HG03442 (cell line): Measurements from ENCODE around the gene TTLL11.

ENCODE experiments used
- ATAC-seq: cut with Tn5 transposase; IDR thresholded peaks from one replicate; pipeline ENCODE4 v1.9.1; 2021; ENCODE audit warnings: mild to moderate bottlenecking, moderate library complexity; ENCODE audit not compliant: unreplicated experiment

TTLL11 gene

DNA sequence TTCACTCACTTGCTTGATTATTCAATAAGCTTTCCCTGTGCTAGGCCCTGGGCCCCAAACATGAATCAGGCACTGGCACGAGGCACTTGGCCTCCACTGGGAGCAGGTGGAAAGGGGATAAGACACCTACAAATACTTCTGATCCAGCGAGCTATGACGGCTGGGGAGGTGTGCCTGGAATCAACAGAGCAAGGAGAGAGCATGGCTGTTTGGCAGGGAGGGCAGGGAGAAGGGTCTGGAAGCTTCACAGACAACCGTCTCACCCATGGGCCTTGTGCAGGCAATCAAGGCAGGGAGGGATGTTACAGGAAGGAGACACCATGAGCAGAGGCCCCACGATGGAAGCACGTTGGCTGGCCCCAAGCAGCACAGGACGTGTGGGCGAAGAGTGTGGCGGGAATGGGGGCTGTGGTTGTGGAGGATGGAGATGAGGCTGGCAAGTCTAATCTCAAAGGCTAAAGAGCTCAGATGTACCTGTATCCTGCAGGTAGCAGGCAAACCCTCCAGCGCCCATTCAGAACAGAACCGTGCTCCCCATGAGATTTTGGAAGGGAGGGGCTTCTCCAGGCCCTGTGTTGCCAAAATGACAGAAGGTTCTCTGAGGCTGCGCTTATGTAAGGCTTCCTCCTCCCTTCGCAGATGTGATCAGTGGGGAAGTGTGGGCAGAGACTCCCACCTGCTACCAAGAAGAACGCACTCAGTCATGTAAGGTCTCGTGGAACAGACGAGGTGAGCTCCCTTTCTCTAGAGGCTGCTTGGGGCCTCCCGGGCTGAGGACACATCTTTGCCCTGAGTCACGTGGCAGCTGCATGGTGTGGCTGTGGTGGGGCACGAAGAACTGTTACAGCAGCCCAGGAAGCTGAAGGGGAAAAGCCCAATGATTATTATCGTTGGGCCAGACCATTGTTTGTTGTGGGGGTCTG lies 252.0 kb downstream of the TTLL11 start:
- ATAC-seq: no peak

- ATAC-seq: peak; percentile 79
Measured at GRCh38 chr9:121839726-121840500, 253.2 kb downstream of the TTLL11 start.

- ATAC-seq: no peak
Measured at GRCh38 chr9:121838746-121839669, 254.1 kb downstream of the TTLL11 start.

GRCh38 chr9:121837113-121837961 lies 255.8 kb downstream of the TTLL11 start:
- no peak for ATAC-seq

DNA sequence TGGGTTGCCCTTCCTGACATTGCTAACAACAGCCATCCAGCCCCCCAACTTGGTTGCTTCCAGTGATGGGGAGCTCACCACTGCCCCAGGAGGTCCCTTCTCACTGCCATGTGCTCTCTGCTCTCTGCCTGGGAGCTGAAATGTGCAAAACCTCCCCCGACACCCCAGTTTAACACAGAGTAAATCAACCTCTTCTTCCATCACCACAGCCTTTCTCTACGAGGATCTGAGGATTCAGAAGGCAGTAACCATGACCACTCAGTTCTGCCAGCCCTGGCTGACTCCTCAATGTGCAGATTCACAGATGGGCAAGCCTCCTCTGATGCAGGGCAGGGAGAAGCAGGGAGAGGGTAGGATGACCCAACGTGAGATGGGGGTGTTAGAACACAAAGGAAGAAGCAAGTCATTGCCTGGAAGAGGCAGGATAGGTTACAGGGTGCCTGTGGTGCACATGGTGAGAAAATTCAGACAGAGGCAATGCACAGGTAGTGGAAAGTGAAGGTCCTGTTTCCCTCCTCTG lies 256.7 kb downstream of the TTLL11 start:
- ATAC-seq: no peak

DNA sequence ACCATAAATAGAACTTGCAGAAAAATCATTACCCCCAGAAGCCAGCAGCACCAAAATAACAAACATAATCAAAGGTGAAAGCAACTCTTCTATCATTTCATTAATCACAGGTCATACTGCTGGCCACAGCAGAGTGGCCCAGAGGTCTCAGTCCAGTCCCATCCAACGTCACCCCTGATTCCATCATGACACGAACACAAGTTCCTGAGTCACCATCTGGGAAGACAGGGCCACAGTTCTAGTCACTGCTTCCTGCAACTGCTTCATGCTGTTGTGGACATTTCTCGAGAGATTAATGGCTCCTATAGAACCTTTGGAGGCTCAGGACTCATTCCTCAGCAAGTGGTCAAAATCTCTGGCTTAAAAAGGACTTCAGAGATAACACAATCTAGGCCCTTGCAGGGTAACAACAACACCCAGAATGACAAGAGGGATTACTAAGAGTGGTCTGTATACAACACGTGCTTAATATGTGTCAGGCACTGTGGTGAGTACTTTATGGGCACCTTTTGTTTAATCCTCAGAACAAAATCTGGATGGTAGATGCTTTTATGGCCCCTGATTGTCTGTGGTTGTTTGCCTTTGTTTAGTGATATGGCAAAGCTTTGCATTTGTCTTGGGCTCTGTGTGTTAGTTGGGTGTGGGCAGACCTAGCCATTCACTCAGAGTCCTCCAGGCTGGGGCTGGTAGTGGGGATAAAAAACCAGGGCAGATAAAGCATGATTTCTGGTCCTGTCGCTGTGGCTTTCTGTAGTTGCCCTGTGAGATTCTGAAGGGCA lies 257.3 kb downstream of the TTLL11 start:
- ATAC-seq: no peak

GRCh38 chr9:121833061-121833460 lies 260.0 kb downstream of the TTLL11 start:
- ATAC-seq: no peak

DNA sequence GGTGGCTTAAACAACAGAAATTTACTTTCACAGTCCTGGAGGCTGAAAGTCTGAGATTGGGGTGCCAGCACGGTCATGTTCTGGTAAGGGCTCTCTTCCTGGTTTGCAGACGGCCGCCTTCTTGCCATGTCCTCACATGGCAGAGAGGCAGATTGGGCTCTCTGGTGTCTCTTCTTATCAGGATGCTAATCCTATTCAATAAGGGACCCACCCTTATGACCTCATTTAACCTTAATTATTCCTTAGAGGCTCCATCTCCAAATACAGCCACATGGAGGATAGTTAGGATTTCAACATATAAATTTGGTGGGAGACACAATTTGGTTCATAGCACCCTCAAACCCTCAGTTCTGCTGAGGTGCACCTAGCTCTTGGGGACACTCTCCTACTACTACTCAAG lies 261.2 kb downstream of the TTLL11 start:
- no peak for ATAC-seq

- no peak for ATAC-seq
Measured at GRCh38 chr9:121830441-121831140, 262.5 kb downstream of the TTLL11 start.

GRCh38 chr9:121827251-121827967 lies 265.7 kb downstream of the TTLL11 start:
- no peak for ATAC-seq

DNA sequence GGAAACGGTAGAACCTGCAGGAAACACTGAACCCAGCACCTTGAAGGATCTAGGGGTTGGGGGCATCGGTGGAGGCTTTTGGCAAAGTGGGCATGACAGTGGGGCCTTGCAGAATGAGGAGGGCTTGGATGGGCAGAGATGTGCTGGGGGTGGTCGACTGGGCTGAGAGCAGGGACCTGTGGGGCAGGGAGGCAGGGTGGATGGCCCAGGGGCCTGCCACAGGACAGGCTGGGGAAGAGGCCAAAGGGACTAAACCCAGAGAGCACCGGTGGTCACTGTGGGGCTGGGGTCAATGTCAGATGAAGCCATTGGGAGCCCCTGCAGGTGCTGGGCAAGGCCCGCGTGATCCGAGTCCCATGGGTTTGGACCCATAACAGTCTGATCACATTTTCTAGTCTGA lies 266.4 kb downstream of the TTLL11 start:
- ATAC-seq: no peak

GRCh38 chr9:121825031-121825691 lies 267.9 kb downstream of the TTLL11 start:
- no peak for ATAC-seq

- no peak for ATAC-seq
Measured at GRCh38 chr9:121824651-121825030, 268.5 kb downstream of the TTLL11 start.

DNA sequence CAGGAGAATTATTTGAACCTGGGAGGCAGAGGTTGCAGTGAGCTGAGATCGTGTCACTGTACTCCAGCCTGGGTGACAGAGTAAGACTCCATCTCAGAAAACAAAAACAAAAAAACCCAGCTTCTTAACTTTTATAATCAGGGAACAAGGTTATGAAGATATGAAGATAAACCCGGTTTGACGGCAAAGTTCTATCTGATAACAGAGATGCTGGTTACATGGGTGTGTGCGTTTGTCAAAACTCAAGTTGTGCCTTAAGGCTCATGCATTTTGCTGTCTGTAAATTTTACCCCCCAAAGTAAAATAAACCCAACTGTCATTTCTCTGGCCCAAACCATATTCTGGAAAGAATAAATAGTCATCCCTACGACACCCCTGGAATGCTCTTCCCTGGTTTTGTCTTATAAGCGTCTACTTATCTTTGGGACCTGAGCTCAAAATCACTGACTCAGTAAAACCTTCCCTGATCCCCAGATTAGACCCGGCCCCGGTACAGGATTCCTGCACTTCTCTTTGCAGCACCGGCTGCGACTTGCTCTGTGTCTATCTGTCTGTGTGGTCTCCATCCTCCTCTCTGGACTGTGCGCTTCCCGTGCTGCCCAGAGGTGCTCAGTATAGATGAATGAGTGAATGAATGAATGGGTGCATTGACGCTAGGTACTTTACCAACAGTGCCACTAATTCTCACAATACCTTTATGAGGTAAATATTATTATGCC lies 269.5 kb downstream of the TTLL11 start:
- no peak for ATAC-seq

DNA sequence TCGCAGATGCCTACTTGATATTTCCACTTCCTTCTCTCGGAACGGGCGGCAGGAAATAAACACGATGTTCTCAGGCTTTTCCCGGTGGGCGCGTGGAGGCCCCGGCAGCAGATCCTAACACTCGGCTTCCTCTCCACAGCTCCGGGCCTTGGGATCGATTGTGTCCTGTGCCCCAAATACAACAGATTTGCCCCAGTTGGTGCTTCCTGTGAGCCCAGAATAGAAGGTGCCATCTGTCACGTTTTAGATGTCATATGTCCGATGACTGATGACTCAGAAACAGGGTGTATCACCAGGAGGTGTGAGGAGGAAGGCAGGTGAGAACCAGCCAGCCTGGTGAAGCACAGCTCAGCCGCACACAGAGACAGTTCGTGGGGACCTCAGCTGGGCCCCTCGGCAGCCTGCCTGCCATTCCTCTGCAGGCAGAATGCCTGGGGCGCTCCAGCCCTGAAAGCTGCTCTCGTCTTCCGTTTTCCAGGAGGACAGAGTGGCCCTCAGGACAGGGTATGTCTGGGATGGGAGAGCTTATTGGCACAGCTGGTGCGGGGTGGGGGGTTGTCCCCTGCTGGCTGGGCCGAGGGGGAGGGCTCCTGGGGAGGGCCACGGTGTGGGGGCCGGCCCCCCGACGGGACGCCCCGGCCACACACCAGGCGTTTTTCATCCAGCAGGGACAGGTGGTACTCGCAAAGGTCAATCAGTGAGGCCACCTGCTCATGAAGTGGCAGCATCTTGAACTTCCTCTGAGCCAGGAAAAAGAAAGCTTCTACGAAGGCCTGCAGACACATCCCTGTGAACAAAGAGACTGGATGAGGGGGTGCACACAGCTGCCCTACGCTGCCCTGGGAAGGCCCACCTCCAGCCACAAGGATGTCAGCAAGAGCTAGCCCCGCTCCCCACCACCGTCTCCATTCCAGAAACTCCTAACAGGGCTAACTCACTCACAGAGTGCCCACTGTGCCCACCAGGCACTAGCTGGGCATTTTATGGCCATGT lies 270.7 kb downstream of the TTLL11 start:
- no peak for ATAC-seq
